NOMO-1 treated with dmso at 0.1 percent for 144 hours (cell line): Measurements from ENCODE around the gene CEP164.

Experiments
- DNase-seq: peaks from one replicate; lab custom pipeline; 2025; ENCODE audit not compliant: unreplicated experiment; lab: John Stamatoyannopoulos, UW

Gene CEP164

GRCh38 chr11:117417856-117418255, 90.2 kb downstream of the CEP164 start:
- DNase-seq: no peak

DNA sequence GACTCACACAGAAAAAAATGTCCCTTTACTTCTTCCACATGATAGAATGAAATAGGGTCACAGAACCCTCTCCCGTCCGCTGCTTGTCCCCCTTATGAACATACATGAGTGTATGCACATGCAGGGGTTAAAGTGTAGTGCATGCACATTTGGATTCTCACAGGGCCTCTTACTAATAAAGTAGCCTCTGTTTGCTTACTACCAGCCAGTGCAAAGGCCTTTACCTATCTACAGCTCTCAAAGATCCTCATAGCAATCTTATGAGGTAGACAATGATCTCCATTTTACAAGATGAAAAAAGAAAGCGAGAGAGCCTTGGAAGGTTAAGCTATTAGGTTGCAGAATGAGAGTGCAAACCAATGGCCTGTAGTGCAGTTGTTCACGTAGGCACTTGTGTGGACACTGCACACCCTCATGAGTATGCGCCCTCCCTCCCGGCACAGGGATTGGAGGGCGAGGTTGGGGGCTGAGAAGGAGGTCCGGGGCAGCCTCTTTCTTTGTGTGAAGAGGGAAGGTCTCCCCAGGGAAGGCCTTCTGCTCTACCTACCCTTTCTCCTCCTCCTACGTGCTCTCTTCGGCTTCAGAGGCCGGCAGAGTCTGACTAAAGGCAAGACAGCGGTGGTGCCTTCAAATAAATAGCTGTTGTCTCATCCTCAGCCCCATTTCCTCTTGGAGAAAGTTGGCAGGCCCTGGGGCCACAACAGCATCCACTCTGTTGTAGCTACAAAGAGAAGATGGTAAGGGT, 91.3 kb downstream of the CEP164 start:
- DNase-seq: no peak

- no peak for DNase-seq
Measured at GRCh38 chr11:117419482-117420142, 92.0 kb downstream of the CEP164 start.

DNA sequence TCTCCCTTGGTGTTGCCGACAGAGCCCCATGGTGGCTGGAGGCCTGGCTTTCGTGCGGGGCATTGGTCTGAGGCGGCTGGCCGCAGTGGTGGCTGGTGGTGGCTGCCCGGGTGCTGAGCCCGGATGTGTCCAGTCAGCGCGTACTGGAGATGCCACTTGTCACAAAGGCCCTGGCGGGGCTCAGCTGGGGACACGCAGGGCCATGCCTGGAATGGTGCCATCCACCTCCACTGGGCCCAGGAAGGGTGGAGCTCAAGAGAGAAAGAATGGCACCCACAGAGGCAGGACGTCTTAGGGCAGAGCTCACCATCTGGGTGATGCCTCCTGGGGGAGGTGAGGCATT, 92.5 kb downstream of the CEP164 start:
- no peak for DNase-seq

DNA sequence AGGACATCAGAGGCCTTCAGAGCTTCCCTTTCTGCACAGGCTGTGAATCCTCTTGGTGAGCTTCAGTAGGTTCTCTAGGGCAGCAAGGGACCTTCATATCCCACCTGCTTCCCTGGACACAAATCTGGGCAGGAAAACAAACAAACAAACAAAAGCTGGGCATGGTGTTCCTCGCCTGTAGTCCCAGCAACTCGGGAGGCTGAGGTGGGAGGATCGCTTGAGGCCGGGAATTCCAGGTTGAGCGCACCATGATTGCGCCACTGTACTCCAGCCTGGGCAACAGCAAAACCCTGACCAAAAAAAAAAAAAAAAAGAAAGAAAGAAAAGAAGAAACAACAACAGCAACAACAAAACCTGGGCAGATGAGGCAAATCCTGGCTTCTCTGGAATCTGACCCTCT, 92.9 kb downstream of the CEP164 start:
- DNase-seq: no peak

DNA sequence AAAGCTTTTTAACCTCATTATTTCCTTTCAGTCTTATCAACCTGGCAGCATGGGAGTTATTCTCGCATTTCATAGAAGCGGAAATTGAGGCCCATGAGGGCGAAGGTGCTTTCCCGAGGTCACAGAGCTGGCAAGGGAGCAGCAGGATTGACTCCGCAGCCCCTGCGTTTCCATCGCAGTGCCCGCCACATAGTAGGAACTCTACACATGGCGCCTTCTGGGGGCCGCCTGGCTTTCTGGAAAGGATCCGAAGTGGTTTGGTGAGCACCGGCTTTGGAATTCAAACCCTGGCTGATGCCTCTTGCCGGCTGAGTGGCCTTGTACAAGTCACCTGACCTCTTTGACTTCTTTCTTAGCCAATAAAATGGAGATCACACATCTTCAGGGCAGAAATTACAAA, 93.4 kb downstream of the CEP164 start:
- no peak for DNase-seq

DNA sequence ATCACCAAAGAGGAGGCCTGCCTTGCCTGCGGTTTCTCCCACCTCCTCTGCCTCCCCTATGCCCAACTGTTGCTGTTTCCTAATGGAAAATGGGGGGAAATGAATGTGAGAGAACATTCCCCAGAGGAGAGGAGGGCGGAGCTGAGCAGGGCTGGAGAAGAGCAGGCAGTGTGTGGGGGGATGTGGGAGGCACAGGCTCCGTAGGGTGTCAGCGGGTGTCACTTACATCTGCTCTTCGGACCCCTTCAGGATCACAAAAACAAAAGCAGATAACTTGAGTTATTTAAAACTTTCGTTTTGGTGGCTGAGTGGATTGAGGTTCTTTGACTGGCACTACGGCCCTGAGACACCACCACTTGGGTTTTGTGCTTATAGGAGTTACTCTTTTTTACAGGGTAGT, 93.8 kb downstream of the CEP164 start:
- DNase-seq: no peak

DNA sequence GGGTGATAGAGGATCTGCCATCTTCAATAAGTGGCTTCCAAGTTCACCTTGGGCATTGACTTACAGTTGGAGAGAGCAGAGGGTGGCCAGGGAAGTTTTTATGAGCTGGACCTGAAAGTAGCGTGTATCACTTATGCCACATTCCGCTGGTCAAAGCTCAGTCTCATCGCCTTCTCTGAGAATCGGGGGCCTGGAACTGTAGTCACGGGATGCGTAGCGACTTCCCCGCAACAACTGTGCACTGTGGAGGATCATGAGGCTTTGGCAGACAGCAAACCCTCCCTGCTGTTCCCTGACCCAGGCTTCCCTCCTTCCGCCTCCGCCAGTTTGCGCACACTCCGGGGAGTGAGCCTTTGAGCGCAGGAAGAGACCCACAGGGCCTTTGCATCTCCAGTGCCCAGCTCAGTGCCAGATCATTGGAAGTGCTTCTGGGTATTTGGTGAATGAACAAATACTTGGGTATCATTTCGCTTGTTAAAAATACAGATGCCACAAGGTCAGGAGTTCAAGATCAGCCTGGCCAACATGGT, 95.5 kb downstream of the CEP164 start:
- DNase-seq: no peak

DNA sequence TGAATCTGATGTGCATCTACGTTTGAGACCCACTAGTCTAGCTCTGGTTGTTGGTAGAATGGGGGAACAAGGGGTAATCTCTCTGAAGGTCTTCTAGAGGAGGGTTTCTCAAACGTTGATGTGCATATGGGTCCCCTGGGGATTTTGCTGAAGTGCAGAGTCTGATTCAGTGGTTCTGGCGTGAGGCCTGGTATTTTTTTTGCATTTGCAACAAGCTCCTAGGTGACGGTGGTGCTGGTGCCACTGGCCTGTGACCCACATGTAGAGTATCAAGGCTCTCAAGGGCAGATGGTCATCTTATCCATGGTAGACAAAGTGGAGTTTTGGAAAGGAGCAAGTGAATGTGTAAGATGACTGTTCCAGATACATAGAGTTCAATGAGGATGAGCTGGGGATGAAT, 97.1 kb downstream of the CEP164 start:
- no peak for DNase-seq

- DNase-seq: no peak
Measured at GRCh38 chr11:117425679-117426296, 98.1 kb downstream of the CEP164 start.

DNA sequence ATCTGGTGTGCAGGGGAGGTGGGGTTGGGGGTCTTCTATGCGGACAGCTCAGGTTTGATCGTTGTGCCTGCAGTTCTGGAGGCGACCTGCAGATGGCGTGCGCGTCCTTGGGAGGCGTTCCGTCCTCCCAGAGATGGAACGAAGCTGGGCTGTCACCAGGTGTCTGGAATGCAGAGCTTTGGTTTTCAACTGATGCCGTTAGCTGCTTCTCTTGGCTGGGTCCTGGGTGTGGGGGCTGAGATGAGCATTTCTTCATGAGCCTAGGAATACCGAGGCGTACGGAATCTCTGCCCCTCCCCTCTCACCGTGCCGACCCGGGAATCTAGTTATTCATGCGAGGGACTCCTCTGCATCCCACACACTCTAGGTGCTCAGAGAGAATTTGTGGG, 98.6 kb downstream of the CEP164 start:
- DNase-seq: peak; percentile 5

GRCh38 chr11:117426941-117427340, 99.3 kb downstream of the CEP164 start:
- DNase-seq: no peak

DNA sequence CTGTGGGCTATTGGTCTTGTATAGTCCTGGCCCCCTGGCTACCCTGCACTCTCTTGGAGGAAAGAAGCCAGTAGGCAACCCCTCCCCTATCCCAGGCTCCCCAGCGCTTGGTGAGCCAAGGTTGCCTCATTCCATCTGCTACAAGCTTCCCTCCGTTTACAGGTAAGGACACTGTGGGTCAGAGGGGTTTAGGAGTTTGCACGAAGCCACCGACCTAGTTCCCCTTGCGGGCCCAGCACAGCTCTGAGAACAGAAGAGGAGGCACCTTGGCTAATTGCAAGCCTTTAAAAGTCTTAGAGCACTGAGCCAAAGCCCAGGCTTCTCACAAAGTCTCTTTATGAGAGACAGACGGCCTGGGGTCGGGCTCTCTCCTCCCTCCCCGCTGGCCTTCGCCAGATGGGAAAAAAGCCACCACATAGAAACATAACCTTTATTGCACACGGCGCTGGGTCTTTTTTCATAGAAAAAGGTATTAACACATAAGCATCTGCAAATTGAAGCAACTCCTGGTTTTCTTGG, 99.8 kb downstream of the CEP164 start:
- no peak for DNase-seq

DNA sequence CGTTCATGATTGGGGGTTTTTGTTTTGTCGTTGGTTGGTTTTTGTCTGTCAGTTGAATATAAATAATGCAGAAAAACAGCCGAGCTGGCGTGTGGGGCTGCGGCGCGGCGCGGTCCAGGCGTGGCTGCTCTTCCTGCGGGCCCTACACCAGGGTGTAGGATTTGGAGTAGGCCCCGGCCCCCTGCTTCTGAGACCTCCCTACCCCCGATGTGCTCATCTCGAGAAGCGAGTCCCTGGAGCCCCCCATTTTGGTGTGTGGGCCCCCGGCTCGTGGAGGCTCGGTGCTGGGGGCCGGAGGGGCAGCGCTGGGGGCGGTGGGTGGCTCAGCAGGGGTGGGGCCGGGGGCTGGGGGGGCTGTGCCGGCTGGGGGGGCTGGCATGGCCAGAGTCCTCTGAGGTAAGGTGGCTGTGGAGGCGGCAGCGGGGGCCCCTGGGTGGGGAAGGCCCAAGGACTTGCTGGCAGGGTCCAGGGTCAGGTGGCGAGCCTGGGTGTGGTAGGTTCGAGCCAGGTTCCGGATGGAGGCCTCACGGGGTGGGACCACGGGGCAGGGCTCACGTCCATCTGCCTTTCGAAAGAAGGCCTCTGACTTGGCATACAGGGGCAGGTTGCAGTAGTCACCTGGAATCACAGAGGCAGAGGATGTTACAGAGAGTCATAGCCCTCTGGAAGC, 100.7 kb downstream of the CEP164 start:
- no peak for DNase-seq

GRCh38 chr11:117428856-117429229, 101.2 kb downstream of the CEP164 start:
- DNase-seq: no peak

- no peak for DNase-seq
Measured at GRCh38 chr11:117430293-117430955, 102.8 kb downstream of the CEP164 start.

- DNase-seq: no peak
Measured at GRCh38 chr11:117431436-117431835, 103.8 kb downstream of the CEP164 start.

GRCh38 chr11:117433717-117434116, 106.1 kb downstream of the CEP164 start:
- DNase-seq: no peak

GRCh38 chr11:117434481-117434880, 106.8 kb downstream of the CEP164 start:
- DNase-seq: no peak

- DNase-seq: no peak
Measured at GRCh38 chr11:117435326-117435725, 107.7 kb downstream of the CEP164 start.
